GM18502 (cell line): ENCODE results near the gene ZSWIM1.
"Not testable (repeated sequence)": the region's sequence is repeated elsewhere in the genome, so short reads cannot be mapped to it uniquely, and the experiment has no call there.

ENCODE experiments used
- ATAC-seq: cut with Tn5 transposase; IDR thresholded peaks from one replicate; pipeline ENCODE4 v1.9.1; 2021; ENCODE audit warnings: mild to moderate bottlenecking; ENCODE audit not compliant: unreplicated experiment, poor library complexity

The ZSWIM1 gene

GRCh38 chr20:45886590-45887345 lies 5.7 kb downstream of the ZSWIM1 start:
- ATAC-seq: no peak

- no peak for ATAC-seq
Measured at GRCh38 chr20:45887346-45887715, 6.3 kb downstream of the ZSWIM1 start, which contains the start of gene SPATA25. SPATA25 (minus strand) TSS chr20:45887622; CDS start chr20:45887590, 32 bp downstream.

- no peak for ATAC-seq
Measured at GRCh38 chr20:45888681-45889080, 7.7 kb downstream of the ZSWIM1 start.

GRCh38 chr20:45890077-45890984 lies 9.3 kb downstream of the ZSWIM1 start:
- ATAC-seq: no peak

- ATAC-seq: peak; percentile 79
Measured at GRCh38 chr20:45890985-45891983, 10.3 kb downstream of the ZSWIM1 start, which contains the start of the genes CTSA and NEURL2. CTSA (plus strand) TSS chr20:45891335; CDS start chr20:45891569, 234 bp downstream. NEURL2 (minus strand) TSS chr20:45891208; CDS start chr20:45890991, 217 bp downstream.

GRCh38 chr20:45892049-45892825 lies 11.2 kb downstream of the ZSWIM1 start:
- ATAC-seq: no peak

GRCh38 chr20:45892828-45893500 lies 11.9 kb downstream of the ZSWIM1 start:
- ATAC-seq: no peak

GRCh38 chr20:45893831-45894230 lies 12.8 kb downstream of the ZSWIM1 start:
- no peak for ATAC-seq

- no peak for ATAC-seq
Measured at GRCh38 chr20:45894797-45895196, 13.8 kb downstream of the ZSWIM1 start.

- ATAC-seq: no peak
Measured at GRCh38 chr20:45896641-45897161, 15.7 kb downstream of the ZSWIM1 start.

GRCh38 chr20:45897289-45897688 lies 16.3 kb downstream of the ZSWIM1 start:
- no peak for ATAC-seq

- ATAC-seq: no peak
Measured at GRCh38 chr20:45897692-45898091, 16.7 kb downstream of the ZSWIM1 start.

- ATAC-seq: no peak
Measured at GRCh38 chr20:45898285-45898684, 17.3 kb downstream of the ZSWIM1 start.

- ATAC-seq: no peak
Measured at GRCh38 chr20:45899046-45899835, 18.2 kb downstream of the ZSWIM1 start.

GRCh38 chr20:45901332-45901731 lies 20.3 kb downstream of the ZSWIM1 start:
- ATAC-seq: not testable (repeated sequence)

- ATAC-seq: no peak
Measured at GRCh38 chr20:45902199-45902701, 21.2 kb downstream of the ZSWIM1 start.
